HG03439 (cell line): Measurements from ENCODE around the gene RALB.
"Not testable (repeated sequence)": the region's sequence is repeated elsewhere in the genome, so short reads cannot be mapped to it uniquely, and the experiment has no call there.

Experiments used
- ATAC-seq: cut with Tn5 transposase; IDR thresholded peaks from one replicate; pipeline ENCODE4 v1.9.1; 2021; ENCODE audit warnings: mild to moderate bottlenecking, moderate library complexity; ENCODE audit not compliant: unreplicated experiment

Gene RALB

GRCh38 chr2:120313695-120314615, 61.3 kb downstream of the RALB start:
- ATAC-seq: no peak

GRCh38 chr2:120314690-120315366, 62.2 kb downstream of the RALB start:
- no peak for ATAC-seq

- ATAC-seq: no peak
Measured at GRCh38 chr2:120315367-120316033, 62.8 kb downstream of the RALB start.

- no peak for ATAC-seq
Measured at GRCh38 chr2:120316071-120316470, 63.4 kb downstream of the RALB start.

- ATAC-seq: no peak
Measured at GRCh38 chr2:120316528-120317179, 64.0 kb downstream of the RALB start.

GRCh38 chr2:120317180-120317533, 64.5 kb downstream of the RALB start:
- no peak for ATAC-seq

- no peak for ATAC-seq
Measured at GRCh38 chr2:120317916-120318315, 65.3 kb downstream of the RALB start.

GRCh38 chr2:120318626-120319025, 66.0 kb downstream of the RALB start:
- no peak for ATAC-seq

- no peak for ATAC-seq
Measured at GRCh38 chr2:120319123-120319522, 66.5 kb downstream of the RALB start.

- ATAC-seq: no peak
Measured at GRCh38 chr2:120319686-120320317, 67.2 kb downstream of the RALB start.

GRCh38 chr2:120320318-120320851, 67.7 kb downstream of the RALB start:
- ATAC-seq: no peak

GRCh38 chr2:120320887-120321556, 68.4 kb downstream of the RALB start:
- ATAC-seq: not testable (repeated sequence)

GRCh38 chr2:120321721-120322284, 69.2 kb downstream of the RALB start:
- no peak for ATAC-seq

GRCh38 chr2:120322329-120322728, 69.7 kb downstream of the RALB start:
- no peak for ATAC-seq

- ATAC-seq: no peak
Measured at GRCh38 chr2:120323214-120323613, 70.6 kb downstream of the RALB start.

GRCh38 chr2:120323807-120324399, 71.3 kb downstream of the RALB start:
- no peak for ATAC-seq

- no peak for ATAC-seq
Measured at GRCh38 chr2:120324933-120325332, 72.3 kb downstream of the RALB start.

- ATAC-seq: no peak
Measured at GRCh38 chr2:120326066-120326465, 73.4 kb downstream of the RALB start.
